ENCODE data around the gene SHROOM1. TPM values are rescaled to one million over a fixed set of nuclear protein-coding genes. Genes with fewer than 3 reads are reported as not detected.

The SHROOM1 gene
- total and polyA plus RNA-seq, 2 donors (not counting 1 experiment from before 2014, with no cell fraction given), result 1.3 to 2.3 TPM

DNA sequence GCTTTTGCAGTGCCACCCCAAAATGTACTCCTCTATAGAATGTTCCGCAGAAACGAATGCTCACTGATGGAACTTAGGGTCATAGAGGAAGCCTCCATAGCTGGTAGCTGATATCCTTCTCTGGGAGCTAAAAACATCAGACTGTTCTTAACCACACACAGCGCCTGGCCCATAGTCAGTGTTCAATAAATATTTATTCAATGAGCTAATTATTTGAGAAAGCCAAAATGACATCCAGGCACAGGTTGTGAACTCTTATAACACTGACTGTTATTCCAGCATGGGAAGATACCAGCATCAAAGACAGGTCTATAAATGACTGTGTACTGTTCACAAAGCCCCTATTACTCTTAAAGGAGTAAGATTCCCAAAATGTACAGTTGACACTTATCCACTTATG, 22.9 kb upstream of the SHROOM1 start:
- peaks cover 13% of the 10 kb centered on the region for H3K27me3 Mint-ChIP-seq
- Histone ChIP-seq H3K9ac (ENCODE audit: low read length) (no peak overlapping the region), H3K27ac (ENCODE audit: low read length in 2 of 2) (no peak overlapping the region), H3K4me2 (replicated peaks; ENCODE audit: low read depth, low read length, poor library complexity, severe bottlenecking) (no peak overlapping the region), H3K4me3 (ENCODE audit: control extremely low read depth in 1 of 5, extremely low read depth in 1 of 5, insufficient read depth in 1 of 5, low read depth in 2 of 5, low read length in 4 of 5) (no peak overlapping the region), H3K9me3 (ENCODE audit: control extremely low read depth in 1 of 3, control insufficient read depth in 2 of 3, insufficient read depth in 1 of 3, low read length in 2 of 3) (no peaks in the 10 kb centered on the region), H4K20me1 (ENCODE audit: control insufficient read depth, insufficient read depth, low read length, poor library complexity, severe bottlenecking) (no peaks in the 10 kb centered on the region), H3K27me3 (replicated peaks in 1 of 4; ENCODE audit: control extremely low read depth in 1 of 4, control insufficient read depth in 3 of 4, insufficient read depth in 4 of 4, low read length in 3 of 4) (peaks cover 0 to 4% (median 0%) of the 10 kb centered on the region in 4 experiments), H3K36me3 (replicated peaks in 1 of 2; ENCODE audit: control extremely low read depth in 1 of 2, control insufficient read depth in 1 of 2, extremely low read depth in 1 of 2, insufficient read depth in 2 of 2, low read length in 1 of 2) (no peaks in the 10 kb centered on the region), H3K4me1 (ENCODE audit: control insufficient read depth in 2 of 2, insufficient read depth in 2 of 2, low read length in 2 of 2) (no peaks in the 10 kb centered on the region), H2AFZ (ENCODE audit: insufficient read depth, low read depth, low read length, poor library complexity, severe bottlenecking) (no peak overlapping the region), H3K79me2 (ENCODE audit: control insufficient read depth, insufficient read depth, low read length) (no peaks in the 10 kb centered on the region)
- DNase-seq, result no peak
- no peaks in the 10 kb centered on the region for H3K9me3 Mint-ChIP-seq (ENCODE audit: insufficient read depth)
- ATAC-seq (ENCODE audit: low read depth), result no peak
- H3K27ac Mint-ChIP-seq, result no peak overlapping the region
- no peak overlapping the region for H3K4me3 Mint-ChIP-seq
- intact Hi-C loops (cut with micrococcal nuclease), result no loop called here
- TF ChIP-seq, protein P1, sequence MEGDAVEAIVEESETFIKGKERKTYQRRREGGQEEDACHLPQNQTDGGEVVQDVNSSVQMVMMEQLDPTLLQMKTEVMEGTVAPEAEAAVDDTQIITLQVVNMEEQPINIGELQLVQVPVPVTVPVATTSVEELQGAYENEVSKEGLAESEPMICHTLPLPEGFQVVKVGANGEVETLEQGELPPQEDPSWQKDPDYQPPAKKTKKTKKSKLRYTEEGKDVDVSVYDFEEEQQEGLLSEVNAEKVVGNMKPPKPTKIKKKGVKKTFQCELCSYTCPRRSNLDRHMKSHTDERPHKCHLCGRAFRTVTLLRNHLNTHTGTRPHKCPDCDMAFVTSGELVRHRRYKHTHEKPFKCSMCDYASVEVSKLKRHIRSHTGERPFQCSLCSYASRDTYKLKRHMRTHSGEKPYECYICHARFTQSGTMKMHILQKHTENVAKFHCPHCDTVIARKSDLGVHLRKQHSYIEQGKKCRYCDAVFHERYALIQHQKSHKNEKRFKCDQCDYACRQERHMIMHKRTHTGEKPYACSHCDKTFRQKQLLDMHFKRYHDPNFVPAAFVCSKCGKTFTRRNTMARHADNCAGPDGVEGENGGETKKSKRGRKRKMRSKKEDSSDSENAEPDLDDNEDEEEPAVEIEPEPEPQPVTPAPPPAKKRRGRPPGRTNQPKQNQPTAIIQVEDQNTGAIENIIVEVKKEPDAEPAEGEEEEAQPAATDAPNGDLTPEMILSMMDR (IDR thresholded peaks at IDR 0.05), result no peak
- TF ChIP-seq EZH2 (IDR thresholded peaks at IDR 0.05; ENCODE audit: borderline replicate concordance, insufficient read depth, low read depth, low read length, poor library complexity, severe bottlenecking), result no peak
- no CpG with 5 or more reads among the region's 3 CpGs for WGBS (ENCODE audit: insufficient coverage)
- no peaks in the 10 kb centered on the region for H3K4me1 Mint-ChIP-seq
- POLR2A ChIA-PET, result no interaction called here
- CTCF ChIA-PET, result interaction anchor here (2.2 kb wide), 1 partner anchor 24 kb away, joined by 9 read pairs; no protein-coding TSS in a partner anchor

DNA sequence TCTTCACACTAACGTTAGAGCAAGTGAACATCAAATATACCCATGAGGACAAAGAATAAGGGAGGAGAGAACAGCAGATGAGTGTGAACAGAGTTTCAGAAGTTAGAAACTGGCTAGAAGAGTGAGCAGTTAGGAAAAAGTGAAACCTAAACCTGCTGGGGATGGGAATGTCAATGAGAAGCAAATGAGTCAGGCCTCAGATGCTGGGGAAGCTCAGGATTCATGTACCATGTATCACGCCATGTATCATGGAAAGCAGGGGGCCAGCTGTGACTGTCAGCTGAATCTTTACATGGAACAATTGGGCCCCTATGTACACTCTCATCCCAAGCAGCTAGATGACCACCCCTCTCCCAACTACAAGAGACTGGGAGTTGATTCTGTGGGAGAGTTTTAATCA, 19.6 kb upstream of the SHROOM1 start:
- intact Hi-C loops (cut with micrococcal nuclease), result no loop called here
- no peak overlapping the region for H2AFZ ChIP-seq (ENCODE audit: insufficient read depth, low read depth, low read length, poor library complexity, severe bottlenecking)

More for the DNA sequence above, 19.6 kb upstream of the SHROOM1 start:
- H3K4me3 Mint-ChIP-seq, result no peak overlapping the region
- no peaks in the 10 kb centered on the region for H3K9me3 Mint-ChIP-seq (ENCODE audit: insufficient read depth)
- H3K79me2 ChIP-seq (ENCODE audit: control insufficient read depth, insufficient read depth, low read length), result no peaks in the 10 kb centered on the region
- no peaks in the 10 kb centered on the region for H3K4me1 ChIP-seq (ENCODE audit: control insufficient read depth in 2 of 2, insufficient read depth in 2 of 2, low read length in 2 of 2)
- H3K4me3 ChIP-seq (ENCODE audit: control extremely low read depth in 1 of 5, extremely low read depth in 1 of 5, insufficient read depth in 1 of 5, low read depth in 2 of 5, low read length in 4 of 5), result no peak overlapping the region
- ChIA-PET POLR2A (no interaction called here), CTCF (interaction anchor here (0.9 kb wide), 1 partner anchor 464 kb away, joined by 4 read pairs; no protein-coding TSS in a partner anchor)
- no peaks in the 10 kb centered on the region for H3K9me3 ChIP-seq (ENCODE audit: control extremely low read depth in 1 of 3, control insufficient read depth in 2 of 3, insufficient read depth in 1 of 3, low read length in 2 of 3)
- ATAC-seq (ENCODE audit: low read depth), result no peak
- TF ChIP-seq EZH2 (IDR thresholded peaks at IDR 0.05; ENCODE audit: borderline replicate concordance, insufficient read depth, low read depth, low read length, poor library complexity, severe bottlenecking), result no peak
- TF ChIP-seq, protein P1 (IDR thresholded peaks at IDR 0.05), result no peak
- no CpG with 5 or more reads among the region's 2 CpGs for WGBS (ENCODE audit: insufficient coverage)
- peaks cover 6% of the 10 kb centered on the region for H3K27me3 Mint-ChIP-seq
- H3K27ac ChIP-seq (ENCODE audit: low read length in 2 of 2), result no peak overlapping the region
- no peaks in the 10 kb centered on the region for H3K4me1 Mint-ChIP-seq
- H4K20me1 ChIP-seq (ENCODE audit: control insufficient read depth, insufficient read depth, low read length, poor library complexity, severe bottlenecking), result no peaks in the 10 kb centered on the region
- DNase-seq, result no peak
- no peaks in the 10 kb centered on the region for H3K27me3 ChIP-seq (replicated peaks in 1 of 4; ENCODE audit: control extremely low read depth in 1 of 4, control insufficient read depth in 3 of 4, insufficient read depth in 4 of 4, low read length in 3 of 4)
- no peak overlapping the region for H3K27ac Mint-ChIP-seq
- H3K9ac ChIP-seq (ENCODE audit: low read length), result no peak overlapping the region
- no peak overlapping the region for H3K4me2 ChIP-seq (replicated peaks; ENCODE audit: low read depth, low read length, poor library complexity, severe bottlenecking)
- H3K36me3 ChIP-seq (replicated peaks in 1 of 2; ENCODE audit: control extremely low read depth in 1 of 2, control insufficient read depth in 1 of 2, extremely low read depth in 1 of 2, insufficient read depth in 2 of 2, low read length in 1 of 2), result no peaks in the 10 kb centered on the region

Measured in B cell (primary cell).